ENCODE measurements around the gene SEMA3D. TPM values are rescaled to one million over a fixed set of nuclear protein-coding genes. Genes with fewer than 3 reads are reported as not detected.

The SEMA3D gene
- total and polyA plus RNA-seq, 9 donors, result 0.75 to 6.1 (median 3.0) TPM

DNA sequence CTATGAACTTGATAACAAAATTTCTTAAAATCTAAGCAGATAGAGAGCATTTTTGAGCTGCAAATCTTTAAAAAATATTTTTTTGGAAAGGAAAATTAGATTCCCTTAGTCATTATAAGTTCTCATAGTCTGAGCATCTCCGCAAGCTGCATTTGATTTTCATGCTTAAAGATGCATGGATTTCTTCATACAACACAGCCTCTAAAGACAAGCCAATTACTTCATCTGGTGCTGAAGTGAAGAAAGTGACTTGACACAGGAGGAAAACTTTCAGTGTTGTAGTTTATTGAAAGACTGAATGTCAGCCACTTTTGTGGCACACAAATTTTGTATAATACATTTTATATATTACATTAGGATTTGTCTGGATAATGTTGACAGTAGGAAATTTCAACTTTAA, 22.5 kb downstream of the SEMA3D start:
- H3K9me3 ChIP-seq, result no peaks in the 10 kb centered on the region
- intact Hi-C loops (cut with DNase I), result no loop called here
- WGBS, 3 donors, result 95 to 100% (median 95%) methylated on average over 1 of the region's 1 CpG
- H3K36me3 ChIP-seq, result no peaks in the 10 kb centered on the region
- no peak for DNase-seq
- H3K4me1 ChIP-seq (ENCODE audit: insufficient read depth), result no peaks in the 10 kb centered on the region
- TF ChIP-seq EP300 (IDR thresholded peaks at IDR 0.05), result no peak
- no peak for TF ChIP-seq POLR2A (IDR thresholded peaks at IDR 0.05)
- no peak for TF ChIP-seq CTCF (IDR thresholded peaks at IDR 0.05)
- H3K27me3 ChIP-seq, result no peaks in the 10 kb centered on the region
- no peak overlapping the region for H3K27ac ChIP-seq
- H3K4me3 ChIP-seq, result no peak overlapping the region

DNA sequence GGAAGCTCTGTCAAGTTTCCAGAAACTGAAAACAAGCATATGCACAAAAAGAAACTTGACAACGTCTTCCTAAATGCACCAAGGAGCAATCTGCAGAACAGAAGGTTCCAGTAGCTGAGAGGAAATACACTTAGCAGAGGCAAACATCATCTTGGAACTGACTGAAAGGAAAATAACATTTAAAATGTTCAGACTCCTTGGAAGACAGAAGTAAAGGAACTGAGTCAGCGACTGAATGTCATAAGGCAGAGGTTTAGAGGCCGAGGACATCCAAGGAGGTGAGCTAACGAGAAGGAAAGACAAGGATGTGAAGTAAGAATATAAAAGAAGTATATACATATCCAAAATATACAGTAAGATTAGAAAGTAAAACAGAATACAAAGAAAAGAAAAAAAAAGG, 24.1 kb downstream of the SEMA3D start:
- H3K9me3 ChIP-seq, result no peaks in the 10 kb centered on the region
- no peaks in the 10 kb centered on the region for H3K36me3 ChIP-seq
- no peaks in the 10 kb centered on the region for H3K4me1 ChIP-seq (ENCODE audit: insufficient read depth)
- 38 to 60% (median 50%) methylated on average over 4 of the region's 4 CpGs for WGBS, 3 donors
- DNase-seq, result no peak
- H3K27ac ChIP-seq, result no peak overlapping the region
- intact Hi-C loops (cut with DNase I), result no loop called here
- no peaks in the 10 kb centered on the region for H3K27me3 ChIP-seq
- H3K4me3 ChIP-seq, result no peak overlapping the region
- no peak for TF ChIP-seq EP300 (IDR thresholded peaks at IDR 0.05)
- no peak for TF ChIP-seq CTCF (IDR thresholded peaks at IDR 0.05)
- TF ChIP-seq POLR2A (IDR thresholded peaks at IDR 0.05), result no peak

DNA sequence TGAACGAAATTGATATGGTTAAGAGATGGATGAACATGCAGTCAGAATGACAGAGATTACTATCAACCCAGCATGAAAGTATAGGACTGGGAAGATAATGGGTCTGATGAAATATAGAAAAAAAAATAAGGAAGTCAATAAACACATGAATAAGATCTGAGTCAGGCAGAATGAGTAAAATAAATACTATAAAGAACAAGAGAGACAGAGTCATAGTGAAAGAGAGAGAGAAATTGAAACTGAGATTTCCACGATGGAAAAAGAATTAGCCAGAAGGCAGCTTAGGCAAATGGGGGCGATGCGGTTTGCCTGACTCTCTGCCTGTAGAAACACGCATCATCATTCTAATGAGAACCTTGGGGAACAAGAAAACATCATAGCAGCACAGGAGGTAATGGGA, 26.6 kb downstream of the SEMA3D start:
- Histone ChIP-seq H3K9me3 (no peaks in the 10 kb centered on the region), H3K36me3 (no peaks in the 10 kb centered on the region), H3K27ac (no peak overlapping the region), H3K27me3 (no peaks in the 10 kb centered on the region), H3K4me1 (ENCODE audit: insufficient read depth) (no peaks in the 10 kb centered on the region), H3K4me3 (no peak overlapping the region)
- TF ChIP-seq CTCF (IDR thresholded peaks at IDR 0.05) (no peak), EP300 (IDR thresholded peaks at IDR 0.05) (no peak), POLR2A (IDR thresholded peaks at IDR 0.05) (no peak)
- 88 to 92% (median 91%) methylated on average over 5 of the region's 5 CpGs for WGBS, 3 donors
- DNase-seq, result no peak
- intact Hi-C loops (cut with DNase I), result no loop called here

DNA sequence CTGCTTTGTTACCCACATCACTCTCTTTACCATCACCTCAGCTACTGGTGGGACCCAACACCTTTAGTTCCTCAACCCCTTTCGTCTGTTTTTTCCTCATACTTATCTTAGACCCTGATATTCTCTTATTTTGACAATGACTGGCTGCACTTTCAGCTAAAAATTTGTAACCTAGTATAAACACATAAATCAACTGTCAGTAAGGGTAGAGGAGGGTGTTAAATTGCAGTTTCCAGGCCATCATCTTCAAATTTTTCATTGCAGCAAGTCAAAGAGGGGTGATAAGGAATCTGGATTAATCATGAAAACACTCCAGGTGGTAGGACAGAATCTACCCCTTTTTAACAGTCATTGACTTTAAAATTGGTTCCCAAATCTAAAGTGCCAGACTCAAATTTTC, 27.9 kb downstream of the SEMA3D start:
- TF ChIP-seq CTCF (IDR thresholded peaks at IDR 0.05) (no peak), POLR2A (IDR thresholded peaks at IDR 0.05) (no peak), EP300 (IDR thresholded peaks at IDR 0.05) (no peak)
- Histone ChIP-seq H3K4me1 (ENCODE audit: insufficient read depth) (no peaks in the 10 kb centered on the region), H3K9me3 (no peaks in the 10 kb centered on the region), H3K27me3 (no peaks in the 10 kb centered on the region), H3K36me3 (no peaks in the 10 kb centered on the region), H3K27ac (no peak overlapping the region), H3K4me3 (no peak overlapping the region)
- 92 to 94% (median 92%) methylated on average over 1 of the region's 1 CpG for WGBS, 3 donors
- intact Hi-C loops (cut with DNase I), result no loop called here
- no peak for DNase-seq
